ENCODE measurements around the gene BAHCC1. TPM values are rescaled to one million over a fixed set of nuclear protein-coding genes. Genes with fewer than 3 reads are reported as not detected.

Gene BAHCC1
- total and polyA plus RNA-seq, 2 of the 4 experiments (the other 2 are of a cell fraction), result 0.36 to 7.8 TPM

DNA sequence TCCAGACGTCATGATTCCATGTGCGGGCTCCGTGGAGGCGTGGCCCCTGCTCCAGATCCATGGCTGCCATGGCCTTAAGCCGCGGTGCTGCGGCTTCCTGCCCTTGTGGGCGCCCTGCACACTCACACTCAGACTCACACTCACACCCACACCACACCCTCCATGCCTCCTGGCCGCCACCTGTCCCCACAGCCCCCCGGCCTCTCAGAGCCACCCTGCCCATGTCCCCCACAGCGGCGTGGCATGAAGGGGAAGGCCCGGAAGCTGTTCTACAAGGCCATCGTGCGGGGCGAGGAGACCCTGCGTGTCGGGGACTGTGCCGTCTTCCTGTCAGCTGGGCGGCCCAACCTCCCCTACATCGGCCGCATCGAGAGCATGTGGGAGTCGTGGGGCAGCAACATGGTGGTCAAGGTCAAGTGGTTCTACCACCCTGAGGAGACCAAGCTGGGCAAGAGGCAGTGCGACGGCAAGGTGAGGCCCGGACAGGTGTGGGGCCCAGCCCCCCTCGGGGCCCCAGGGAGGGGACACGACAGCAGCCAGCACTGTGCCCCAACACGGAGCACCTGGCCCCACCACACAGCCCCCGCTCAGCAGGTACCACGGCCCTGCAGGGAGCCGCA is 67.4 kb downstream of the BAHCC1 start:
- no peak overlapping the region for H2BK20ac ChIP-seq (ENCODE audit: low read depth, low read length)
- H3K9me1 ChIP-seq (ENCODE audit: insufficient read depth, low read length), result no peaks in the 10 kb centered on the region
- in situ Hi-C loops (cut with MboI; ENCODE audit: low sequenced_read_pairs) (no loop called here), dilution Hi-C loops (cut with HindIII; ENCODE audit: low sequenced_read_pairs, unreplicated experiment) (no loop called here), intact Hi-C loops (cut with micrococcal nuclease) (no loop called here)
- H3K4me2 ChIP-seq (ENCODE audit: low read depth, low read length), result no peak overlapping the region
- no peak overlapping the region for H2AFZ ChIP-seq (replicated peaks; ENCODE audit: low read length, poor library complexity)
- no peak overlapping the region for H4K8ac ChIP-seq (ENCODE audit: low read depth in 2 of 2, low read length in 2 of 2)
- no peak overlapping the region for H2BK5ac ChIP-seq (ENCODE audit: low read depth, low read length, poor library complexity, severe bottlenecking)
- H3K79me1 ChIP-seq (ENCODE audit: low read depth in 1 of 2, low read length in 2 of 2), result no peaks in the 10 kb centered on the region
- POLR2A ChIA-PET (ENCODE audit: unreplicated experiment), result no interaction called here
- H3K4ac ChIP-seq (ENCODE audit: low read depth, low read length), result no peak overlapping the region
- H3K23ac ChIP-seq (ENCODE audit: low read depth, low read length), result no peak overlapping the region
- no peaks in the 10 kb centered on the region for H3K27me3 ChIP-seq (ENCODE audit: control insufficient read depth, insufficient read depth, low read length)
- no peaks in the 10 kb centered on the region for H4K20me1 ChIP-seq (ENCODE audit: insufficient read depth, low read length)
- no peak for DNase-seq
- H4K5ac ChIP-seq (ENCODE audit: low read depth, low read length), result no peak overlapping the region
- CTCF ChIA-PET, result no interaction called here
- no peak for ATAC-seq (ENCODE audit: low read depth)
- H2AK9ac ChIP-seq (replicated peaks; ENCODE audit: low read depth, low read length, poor library complexity), result no peak overlapping the region
- H3K56ac ChIP-seq (ENCODE audit: extremely low read depth, insufficient read depth, low read length), result no peak overlapping the region
- H3K14ac ChIP-seq (replicated peaks; ENCODE audit: low read depth, low read length), result no peak overlapping the region
- 95% methylated on average over 19 of the region's 33 CpGs; no CpG with 5 or more reads in 1 of the 2 experiments for WGBS, 2 experiments (ENCODE audit: extremely low coverage in 2 of 2, insufficient read length in 1 of 2)
- H2BK120ac ChIP-seq (ENCODE audit: low read depth, low read length), result no peak overlapping the region
- H3K9me3 ChIP-seq (ENCODE audit: control insufficient read depth, insufficient read depth, low read length), result no peaks in the 10 kb centered on the region
- no peaks in the 10 kb centered on the region for H3K4me1 ChIP-seq (ENCODE audit: control insufficient read depth, insufficient read depth, low read length)
- H3K4me3 ChIP-seq (ENCODE audit: insufficient read depth, low read depth, low read length), result no peak overlapping the region
- H3K18ac ChIP-seq (ENCODE audit: low read depth, low read length), result no peak overlapping the region
- no TSS peak for BruUV-seq (replicated peaks)
- H3K27ac ChIP-seq (ENCODE audit: insufficient read depth, low read length), result no peak overlapping the region
- no peak overlapping the region for H2AK5ac ChIP-seq (ENCODE audit: low read depth, low read length)
- no peak overlapping the region for H2BK15ac ChIP-seq (ENCODE audit: low read depth, low read length)
- H3K9ac ChIP-seq (ENCODE audit: low read depth, low read length), result no peak overlapping the region
- TF ChIP-seq NFE2L2 (IDR thresholded peaks at IDR 0.05; ENCODE audit: low read depth, low read length) (no peak), CEBPB (IDR thresholded peaks at IDR 0.05; ENCODE audit: low read depth, low read length) (no peak), RFX5 (IDR thresholded peaks at IDR 0.05; ENCODE audit: low read depth, low read length) (no peak), MXI1 (IDR thresholded peaks at IDR 0.05; ENCODE audit: borderline replicate concordance, low read depth, low read length) (no peak), RAD21 (IDR thresholded peaks at IDR 0.05; ENCODE audit: low read length) (no peak), RCOR1 (IDR thresholded peaks at IDR 0.05; ENCODE audit: insufficient replicate concordance, low read length) (no peak), POLR2A (IDR thresholded peaks at IDR 0.05; ENCODE audit: low read depth, low read length) (no peak), SMC3 (IDR thresholded peaks at IDR 0.05; ENCODE audit: low read depth, low read length) (no peak), FOS (IDR thresholded peaks at IDR 0.05; ENCODE audit: low read depth, low read length) (no peak), BHLHE40 (IDR thresholded peaks at IDR 0.05; ENCODE audit: low read depth, low read length) (no peak), CHD1 (IDR thresholded peaks at IDR 0.05; ENCODE audit: low read depth, low read length) (no peak), MAFK (IDR thresholded peaks at IDR 0.05; ENCODE audit: low read depth, low read length) (no peak), MAZ (IDR thresholded peaks at IDR 0.05; ENCODE audit: borderline replicate concordance, low read depth, low read length) (no peak)
- TF ChIP-seq, protein P1, sequence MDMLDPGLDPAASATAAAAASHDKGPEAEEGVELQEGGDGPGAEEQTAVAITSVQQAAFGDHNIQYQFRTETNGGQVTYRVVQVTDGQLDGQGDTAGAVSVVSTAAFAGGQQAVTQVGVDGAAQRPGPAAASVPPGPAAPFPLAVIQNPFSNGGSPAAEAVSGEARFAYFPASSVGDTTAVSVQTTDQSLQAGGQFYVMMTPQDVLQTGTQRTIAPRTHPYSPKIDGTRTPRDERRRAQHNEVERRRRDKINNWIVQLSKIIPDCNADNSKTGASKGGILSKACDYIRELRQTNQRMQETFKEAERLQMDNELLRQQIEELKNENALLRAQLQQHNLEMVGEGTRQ (IDR thresholded peaks at IDR 0.05; ENCODE audit: low read depth, low read length), result no peak
- TF ChIP-seq, protein P2, sequence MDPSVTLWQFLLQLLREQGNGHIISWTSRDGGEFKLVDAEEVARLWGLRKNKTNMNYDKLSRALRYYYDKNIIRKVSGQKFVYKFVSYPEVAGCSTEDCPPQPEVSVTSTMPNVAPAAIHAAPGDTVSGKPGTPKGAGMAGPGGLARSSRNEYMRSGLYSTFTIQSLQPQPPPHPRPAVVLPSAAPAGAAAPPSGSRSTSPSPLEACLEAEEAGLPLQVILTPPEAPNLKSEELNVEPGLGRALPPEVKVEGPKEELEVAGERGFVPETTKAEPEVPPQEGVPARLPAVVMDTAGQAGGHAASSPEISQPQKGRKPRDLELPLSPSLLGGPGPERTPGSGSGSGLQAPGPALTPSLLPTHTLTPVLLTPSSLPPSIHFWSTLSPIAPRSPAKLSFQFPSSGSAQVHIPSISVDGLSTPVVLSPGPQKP (IDR thresholded peaks at IDR 0.05; ENCODE audit: borderline replicate concordance, low read depth, low read length), result no peak
- TF ChIP-seq, protein P3, sequence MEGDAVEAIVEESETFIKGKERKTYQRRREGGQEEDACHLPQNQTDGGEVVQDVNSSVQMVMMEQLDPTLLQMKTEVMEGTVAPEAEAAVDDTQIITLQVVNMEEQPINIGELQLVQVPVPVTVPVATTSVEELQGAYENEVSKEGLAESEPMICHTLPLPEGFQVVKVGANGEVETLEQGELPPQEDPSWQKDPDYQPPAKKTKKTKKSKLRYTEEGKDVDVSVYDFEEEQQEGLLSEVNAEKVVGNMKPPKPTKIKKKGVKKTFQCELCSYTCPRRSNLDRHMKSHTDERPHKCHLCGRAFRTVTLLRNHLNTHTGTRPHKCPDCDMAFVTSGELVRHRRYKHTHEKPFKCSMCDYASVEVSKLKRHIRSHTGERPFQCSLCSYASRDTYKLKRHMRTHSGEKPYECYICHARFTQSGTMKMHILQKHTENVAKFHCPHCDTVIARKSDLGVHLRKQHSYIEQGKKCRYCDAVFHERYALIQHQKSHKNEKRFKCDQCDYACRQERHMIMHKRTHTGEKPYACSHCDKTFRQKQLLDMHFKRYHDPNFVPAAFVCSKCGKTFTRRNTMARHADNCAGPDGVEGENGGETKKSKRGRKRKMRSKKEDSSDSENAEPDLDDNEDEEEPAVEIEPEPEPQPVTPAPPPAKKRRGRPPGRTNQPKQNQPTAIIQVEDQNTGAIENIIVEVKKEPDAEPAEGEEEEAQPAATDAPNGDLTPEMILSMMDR (conservative IDR thresholded peaks at IDR 0.05; ENCODE audit: low read depth, low read length), result no peak
- peaks cover 39% of the 10 kb centered on the region for H3K36me3 ChIP-seq (ENCODE audit: control insufficient read depth, insufficient read depth, low read length)
- no peak overlapping the region for H4K91ac ChIP-seq (ENCODE audit: insufficient read depth, low read depth, low read length)
